HG03571 (cell line): ENCODE measurements around the gene XG.
"Not testable (repeated sequence)": the region's sequence is repeated elsewhere in the genome, so short reads cannot be mapped to it uniquely, and the experiment has no call there.

Experiments used
- ATAC-seq: cut with Tn5 transposase; IDR thresholded peaks from one replicate; pipeline ENCODE4 v1.9.1; 2021; ENCODE audit not compliant: unreplicated experiment

The XG gene

DNA sequence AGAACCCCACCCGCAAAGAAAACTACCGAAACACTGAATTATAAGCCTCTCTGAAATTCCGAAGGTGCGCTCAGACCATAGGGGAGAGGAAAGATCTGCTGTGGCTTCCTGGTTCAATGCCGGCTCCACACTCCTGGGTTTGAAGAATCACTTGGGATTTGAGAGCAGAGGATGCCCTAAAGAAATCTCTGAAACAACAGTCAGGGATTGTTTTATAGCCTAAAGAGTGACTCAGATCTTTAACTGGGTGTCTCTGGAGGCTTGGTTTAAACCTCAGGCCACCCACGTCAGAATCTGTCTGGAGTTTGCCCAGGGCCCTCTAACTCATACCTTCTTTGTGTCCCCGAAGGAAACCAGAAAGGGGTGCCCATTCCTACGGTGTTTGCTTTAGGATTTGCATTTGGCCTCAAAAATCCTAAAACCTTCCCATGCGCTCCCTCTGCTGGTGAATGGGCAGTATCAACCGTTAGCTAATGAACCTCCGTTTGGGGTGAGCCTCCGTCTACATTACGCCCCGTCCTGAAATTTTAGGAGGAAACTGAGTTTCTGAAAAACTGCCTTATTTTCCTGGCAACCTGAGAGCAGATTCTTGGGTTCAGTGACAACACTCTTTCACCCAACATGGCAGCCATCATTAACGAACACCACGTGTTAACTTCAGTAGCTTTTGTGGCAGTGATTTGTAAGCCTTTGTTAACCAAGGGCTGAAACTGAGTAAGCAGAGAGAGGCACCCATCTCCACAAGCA is 60.5 kb downstream of the XG start:
- not testable (repeated sequence) for ATAC-seq

DNA sequence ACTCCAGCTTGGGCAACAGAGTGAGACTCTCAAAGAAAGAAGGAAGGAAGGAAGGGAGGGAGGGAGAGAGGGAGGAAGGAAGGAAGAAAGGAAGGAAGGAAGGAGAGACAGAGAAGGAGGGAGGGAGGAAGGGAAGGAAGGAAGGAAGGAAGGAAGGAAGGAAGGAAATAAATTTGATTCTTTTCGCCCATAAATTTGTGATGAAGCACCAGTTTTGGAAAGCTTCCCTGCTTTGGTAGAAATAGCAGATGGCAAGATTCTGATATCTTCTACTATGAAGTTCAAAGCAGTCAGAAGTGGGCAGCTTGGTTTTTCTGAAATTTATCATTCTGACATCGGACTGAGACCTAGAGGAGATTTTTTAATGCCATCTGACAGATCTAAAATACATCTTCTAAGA is 65.2 kb downstream of the XG start:
- ATAC-seq = no peak

DNA sequence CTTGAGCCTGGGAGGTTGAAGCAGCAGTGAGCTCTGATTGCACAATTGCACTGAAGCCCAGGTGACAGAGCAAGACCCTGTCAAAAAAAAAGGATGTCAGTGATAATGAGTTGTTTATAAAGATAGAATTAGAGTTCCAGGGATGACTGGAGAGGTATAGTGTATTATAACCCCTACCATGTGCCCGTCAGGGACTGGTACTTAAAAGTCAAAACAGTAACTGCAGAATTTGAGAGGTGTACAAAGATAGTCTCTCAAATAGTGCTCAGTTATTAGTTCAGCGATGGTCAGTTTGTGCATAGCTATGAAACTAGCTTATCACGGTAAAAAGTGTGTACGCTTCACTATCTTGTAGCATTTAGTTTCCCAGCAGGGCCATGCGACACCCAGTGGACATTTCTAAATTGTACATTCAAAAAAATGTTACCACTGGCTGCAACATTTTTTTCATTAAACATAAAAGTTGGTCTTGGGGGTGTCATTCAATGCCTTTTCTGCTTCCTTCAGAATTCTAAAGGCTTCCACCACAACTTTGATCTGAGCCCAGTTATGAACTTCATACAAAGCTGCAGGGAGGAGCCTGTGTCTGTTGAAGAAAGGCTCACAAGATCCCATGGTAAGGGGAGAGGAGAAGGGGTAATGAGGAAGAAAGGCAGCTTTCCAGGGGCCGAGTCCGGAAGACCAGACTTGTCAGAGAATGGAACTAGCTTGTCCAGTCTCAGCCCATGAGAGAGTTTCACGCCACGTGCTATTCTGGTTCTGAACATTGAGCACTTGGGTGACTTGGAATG is 67.7 kb downstream of the XG start:
- no peak for ATAC-seq

DNA sequence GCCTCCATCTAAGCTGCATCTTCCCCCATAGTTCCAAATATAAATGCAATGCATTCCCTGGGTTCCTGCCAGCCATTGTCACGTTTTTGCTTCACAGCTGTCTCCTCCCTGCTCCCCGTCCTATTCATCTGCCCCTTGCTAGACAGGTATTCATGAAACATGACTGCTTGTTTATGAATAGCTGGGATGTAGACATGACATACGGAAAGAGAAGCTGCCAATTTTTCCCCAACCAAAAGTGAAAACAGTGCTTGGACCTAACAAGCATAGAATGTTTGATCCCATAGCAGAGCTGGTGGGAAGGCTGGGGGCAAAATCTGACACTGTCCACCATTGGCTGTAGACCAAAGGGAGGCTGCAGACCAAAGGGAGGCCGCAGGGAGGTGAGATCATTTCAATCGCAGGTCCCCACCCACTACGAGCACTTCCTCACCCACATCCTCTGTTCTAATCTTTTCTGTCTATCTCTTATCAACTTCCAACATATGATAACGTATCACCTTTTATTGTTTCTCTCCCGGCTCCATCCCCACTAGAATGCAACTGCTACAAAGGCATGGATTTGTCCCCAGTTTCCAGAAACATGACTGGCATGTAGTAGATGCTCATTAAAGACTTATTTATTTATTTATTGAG is 68.4 kb downstream of the XG start:
- no peak for ATAC-seq

DNA sequence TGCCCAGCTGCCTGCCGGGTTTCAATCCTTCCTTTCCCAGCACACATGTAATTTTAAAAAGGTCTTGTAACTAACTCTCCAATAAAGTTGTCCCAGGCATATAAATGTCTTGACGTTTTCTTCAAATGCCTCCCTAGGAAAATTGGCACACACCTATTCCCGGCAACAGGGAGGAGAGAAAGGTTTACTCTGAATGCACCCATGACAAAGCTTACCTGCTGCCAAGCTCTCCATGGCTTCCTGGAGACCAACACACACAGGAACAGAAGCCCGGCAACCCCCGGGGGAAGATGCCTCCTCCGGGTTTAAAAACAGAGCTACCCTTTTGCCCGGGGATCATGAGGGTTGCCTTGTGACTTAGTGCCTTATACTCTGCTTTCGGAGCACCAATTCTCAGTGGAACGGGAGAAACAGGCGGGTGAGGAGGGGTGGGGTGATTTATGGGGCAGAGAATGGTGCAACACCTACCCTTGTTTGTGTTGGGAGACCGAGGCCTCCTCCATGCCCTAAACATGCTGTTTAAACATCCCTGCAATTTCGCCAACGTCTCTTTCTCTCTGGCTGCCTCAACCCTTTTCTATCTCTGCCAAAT is 72.1 kb downstream of the XG start:
- ATAC-seq = no peak

DNA sequence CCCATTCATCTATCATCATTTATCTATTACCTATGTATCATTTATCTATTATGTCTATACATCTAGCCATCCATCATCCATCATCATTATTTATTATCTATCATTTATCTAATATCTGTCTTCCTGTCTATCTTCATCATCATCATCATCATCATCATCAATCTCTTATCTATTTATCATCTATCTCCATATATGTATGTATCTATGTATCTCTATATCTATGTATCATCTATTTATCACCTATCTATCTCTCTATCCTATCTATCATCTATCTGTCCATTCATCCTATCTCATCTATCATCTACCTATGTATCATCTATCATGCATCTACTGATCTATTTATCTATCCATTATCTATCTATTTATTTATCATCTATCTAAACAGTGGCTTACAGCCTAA is 73.0 kb downstream of the XG start:
- no peak for ATAC-seq

DNA sequence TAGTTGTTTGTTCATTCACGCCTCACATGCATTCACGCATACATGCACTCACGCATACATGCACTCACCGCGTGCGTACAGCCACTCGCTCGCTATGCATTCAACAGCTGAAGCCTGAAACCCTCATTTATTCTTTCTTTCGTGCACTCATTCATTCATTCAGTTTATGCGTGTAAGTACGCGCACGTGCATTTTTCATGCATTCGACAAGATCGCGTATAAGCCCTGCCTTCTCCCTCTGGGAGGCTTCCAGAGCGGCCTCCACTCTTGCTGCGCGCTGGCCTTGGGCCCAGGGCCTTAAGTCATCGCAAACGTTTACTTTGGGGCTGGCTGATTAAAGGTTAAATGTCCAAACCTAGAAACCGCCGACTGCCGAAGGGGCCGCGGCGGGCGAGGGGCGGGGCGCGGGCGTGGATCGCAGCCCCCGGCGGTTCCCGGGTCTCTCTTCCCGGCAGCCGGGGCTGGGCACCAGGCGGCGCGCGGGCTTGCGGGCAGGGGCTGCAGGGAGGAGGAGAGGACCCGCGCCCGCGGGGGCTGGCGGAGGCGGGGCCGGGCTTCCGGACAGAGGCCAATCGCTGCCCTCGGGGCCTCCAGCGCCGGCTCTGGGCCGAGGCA is 76.6 kb downstream of the XG start, which contains the start of gene GYG2:
GYG2 (plus strand) TSS at position 587 of the 615 bp plus-strand sequence. CDS start 1,259 bp downstream, outside the sequence.
- ATAC-seq = no peak

DNA sequence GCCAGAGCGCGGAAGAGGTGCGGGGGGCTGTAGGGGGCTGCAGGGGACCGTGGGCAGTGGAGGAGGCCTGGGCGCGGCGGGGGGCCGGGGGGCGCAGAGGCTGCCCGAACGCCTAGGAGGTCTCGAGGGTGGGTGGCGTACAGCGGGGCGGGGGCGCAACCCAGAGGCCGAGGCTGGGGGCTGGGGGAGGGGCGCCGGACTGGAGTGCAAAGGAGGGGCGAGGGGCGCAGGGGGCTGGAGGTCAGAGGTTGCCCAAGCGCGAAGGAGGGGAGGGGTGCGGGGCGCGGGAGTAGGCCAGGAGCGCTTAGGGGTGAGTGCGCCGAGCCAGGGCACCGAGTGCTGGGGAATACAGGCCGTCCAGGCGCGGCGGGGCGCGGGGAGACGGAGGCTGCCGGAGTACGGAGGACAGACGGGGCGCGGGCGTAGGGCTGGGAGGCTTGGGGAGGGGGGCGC is 77.1 kb downstream of the XG start:
- no peak for ATAC-seq

DNA sequence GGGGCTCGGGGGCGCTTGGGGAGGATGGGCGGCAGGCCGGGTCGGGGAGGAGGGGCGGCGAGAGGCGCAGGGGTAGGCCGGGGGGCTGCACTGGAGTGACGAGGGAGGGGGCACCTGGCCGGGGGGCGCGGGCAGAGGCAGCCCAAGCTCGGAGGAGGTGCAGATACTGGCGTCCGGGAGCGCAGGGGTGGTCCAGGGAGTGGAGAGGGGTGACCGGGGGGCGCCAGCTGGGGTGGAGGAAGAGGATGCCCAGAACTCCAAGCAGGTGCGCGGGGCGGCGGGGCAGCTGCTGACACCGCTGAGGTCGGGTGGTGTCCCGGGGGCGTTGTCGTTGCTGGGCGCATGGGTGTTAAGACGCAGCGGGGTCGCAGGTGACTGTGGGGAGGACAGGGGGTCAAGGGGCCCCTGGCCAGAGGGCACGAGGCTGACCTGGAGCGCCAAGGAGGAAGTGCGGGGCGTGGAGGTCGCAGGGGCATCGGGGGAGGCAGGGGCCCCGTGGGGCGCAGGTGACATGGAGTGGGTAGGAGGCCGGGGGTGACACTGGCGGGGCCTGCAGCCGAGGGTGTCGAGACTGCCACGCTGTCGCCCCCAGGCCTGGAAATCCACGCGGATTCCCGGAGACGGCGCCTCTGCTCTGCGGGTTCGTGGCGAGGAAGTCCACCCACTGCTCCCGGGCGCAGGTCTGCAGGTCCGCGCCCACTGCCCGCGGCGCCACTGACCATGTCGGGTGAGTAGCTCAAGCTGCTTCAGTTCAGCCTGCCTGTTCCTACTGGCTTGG is 77.8 kb downstream of the XG start:
- no peak for ATAC-seq

DNA sequence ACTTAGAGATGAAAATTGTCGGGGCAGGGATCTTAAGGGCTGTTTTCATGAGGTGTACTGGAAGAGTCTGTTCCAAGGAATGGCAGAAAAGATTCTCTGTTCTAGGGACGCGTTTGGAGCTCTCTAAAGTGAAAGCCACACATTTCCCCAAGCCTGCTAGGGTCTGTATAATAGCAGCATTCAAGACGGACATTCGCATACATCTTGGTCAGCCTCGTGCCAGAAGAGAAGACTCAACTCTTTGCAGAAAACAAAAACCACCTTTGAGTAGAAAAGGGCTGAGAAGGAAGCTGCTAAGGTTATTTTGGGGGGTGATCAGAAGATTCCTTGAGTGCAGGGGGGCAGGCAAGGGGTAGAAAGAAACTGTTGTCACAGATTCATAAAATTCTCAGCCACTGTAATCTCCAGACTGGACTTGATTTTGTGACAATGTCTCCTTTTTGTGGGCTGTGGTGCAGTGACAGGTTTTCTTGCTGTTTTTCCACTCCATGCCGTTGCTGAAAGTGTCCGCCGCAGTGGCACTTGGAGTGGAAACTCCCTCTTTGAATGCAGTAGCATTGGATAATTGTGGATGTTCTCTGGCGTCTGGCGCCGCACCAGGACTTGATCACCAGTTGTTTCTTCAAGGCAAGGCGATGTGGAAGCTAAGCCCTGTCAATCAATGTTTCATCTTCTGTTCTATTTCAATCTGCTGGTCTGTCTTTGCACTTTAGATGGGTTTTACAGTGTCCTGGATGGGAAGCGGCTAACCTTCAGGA is 79.8 kb downstream of the XG start:
- ATAC-seq = no peak

DNA sequence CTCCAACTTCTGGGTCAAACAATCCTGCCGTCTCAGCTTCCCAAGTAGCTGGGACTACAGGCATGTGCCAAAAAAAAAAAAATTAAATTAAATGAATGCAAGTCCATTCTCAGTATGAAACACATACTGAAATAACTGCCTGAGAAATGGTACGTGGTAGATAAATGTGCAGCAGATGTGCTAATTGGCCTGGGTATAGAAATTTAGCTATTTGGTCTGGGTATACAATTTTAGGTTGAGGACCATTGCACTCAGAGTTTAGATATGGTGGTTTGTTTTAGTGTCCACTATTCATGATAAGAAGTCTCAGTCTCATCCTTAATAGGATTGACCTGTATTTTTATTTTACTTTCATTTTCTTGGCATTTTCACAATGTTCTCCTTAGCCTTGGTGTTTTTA is 86.1 kb downstream of the XG start:
- no peak for ATAC-seq

DNA sequence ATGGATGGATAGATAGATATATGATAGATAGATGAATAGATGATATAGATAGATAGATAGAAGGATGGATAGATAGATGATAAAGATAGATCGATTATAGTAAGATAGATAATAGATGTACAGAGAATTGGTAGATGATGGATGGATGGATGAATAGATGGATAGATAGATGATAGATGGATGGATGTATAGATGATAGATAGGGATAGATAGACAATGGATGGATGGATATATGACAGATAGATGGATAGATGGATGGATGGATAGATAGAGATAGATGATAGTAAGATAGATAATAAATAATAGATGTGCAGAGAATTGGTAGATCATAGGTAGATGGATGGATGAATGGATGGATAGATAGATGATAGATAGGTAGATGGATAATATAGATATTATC is 89.1 kb downstream of the XG start:
- no peak for ATAC-seq

DNA sequence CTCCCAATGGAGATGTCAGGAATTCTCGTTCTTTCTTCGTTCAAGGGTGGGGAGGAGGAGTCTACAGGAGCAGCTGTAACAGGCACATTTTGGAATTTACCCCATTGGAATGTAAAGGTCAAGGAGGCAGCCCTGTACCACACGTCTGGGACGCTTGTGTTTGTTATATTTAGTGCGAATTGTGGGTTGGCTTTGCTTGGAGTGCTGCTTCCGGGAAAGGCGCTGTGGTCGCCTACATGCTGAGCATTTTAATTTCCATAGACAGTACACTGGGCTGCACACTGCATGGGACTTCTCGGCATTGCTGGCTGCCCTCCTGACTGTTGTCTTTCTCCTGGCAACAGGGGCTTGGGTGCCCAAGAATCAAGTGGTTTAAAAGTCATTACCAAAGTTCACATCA is 89.7 kb downstream of the XG start:
- no peak for ATAC-seq

DNA sequence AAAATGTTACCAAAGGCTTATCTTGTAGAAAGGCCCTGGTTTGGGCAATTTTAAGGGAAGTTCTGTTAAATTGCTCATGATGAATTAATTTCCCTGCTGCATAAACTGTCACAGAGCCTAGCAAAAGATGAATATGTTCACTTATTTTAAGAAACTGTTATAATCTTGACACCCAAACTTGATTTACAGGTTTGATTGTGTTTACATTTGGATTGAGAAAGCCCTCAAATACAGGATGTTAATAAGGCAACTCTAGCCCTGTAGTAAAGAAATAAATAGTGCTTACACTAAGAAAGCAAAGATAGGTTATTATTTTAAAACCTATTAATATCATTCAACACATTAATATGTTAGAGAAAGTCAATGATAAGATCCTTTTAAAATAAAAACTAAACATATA is 95.2 kb downstream of the XG start:
- ATAC-seq = no peak

DNA sequence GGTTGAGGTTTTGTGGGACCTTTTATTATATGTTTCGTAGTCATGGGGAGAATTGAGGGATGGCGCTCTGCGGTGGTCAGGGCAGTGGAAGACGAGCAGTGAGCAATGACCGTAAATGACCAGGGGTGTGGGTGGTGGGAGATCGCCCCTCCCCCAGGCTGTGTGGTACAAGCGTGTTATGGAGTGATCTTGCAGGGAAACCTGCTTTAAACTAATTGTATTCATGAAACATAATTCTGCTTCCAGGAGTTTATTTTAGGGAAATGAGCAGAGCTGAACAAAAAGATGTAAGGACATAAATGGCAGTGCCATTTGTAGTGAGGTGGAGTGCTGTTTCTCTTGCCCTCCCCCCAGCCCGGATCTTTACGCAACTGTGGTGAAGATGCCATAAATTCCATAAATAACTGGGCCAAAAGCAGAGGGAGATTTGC is 97.0 kb downstream of the XG start:
- ATAC-seq = no peak

DNA sequence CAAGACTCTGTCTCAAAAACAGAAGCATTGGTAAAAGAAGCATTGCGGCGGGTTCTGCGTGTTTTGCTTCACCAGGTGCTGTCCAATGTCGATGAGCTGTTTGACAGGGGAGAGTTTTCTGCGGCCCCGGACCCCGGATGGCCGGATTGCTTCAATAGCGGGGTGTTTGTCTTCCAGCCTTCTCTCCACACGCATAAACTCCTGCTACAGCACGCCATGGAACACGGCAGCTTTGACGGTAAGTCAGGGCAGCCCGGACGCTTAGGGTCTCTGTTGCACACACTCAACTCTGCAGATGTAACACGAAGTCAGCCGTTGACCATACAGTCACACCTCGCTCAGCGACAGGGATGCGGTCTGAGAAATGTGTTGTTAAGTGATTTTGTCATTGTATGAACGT is 103.1 kb downstream of the XG start:
- ATAC-seq = no peak

DNA sequence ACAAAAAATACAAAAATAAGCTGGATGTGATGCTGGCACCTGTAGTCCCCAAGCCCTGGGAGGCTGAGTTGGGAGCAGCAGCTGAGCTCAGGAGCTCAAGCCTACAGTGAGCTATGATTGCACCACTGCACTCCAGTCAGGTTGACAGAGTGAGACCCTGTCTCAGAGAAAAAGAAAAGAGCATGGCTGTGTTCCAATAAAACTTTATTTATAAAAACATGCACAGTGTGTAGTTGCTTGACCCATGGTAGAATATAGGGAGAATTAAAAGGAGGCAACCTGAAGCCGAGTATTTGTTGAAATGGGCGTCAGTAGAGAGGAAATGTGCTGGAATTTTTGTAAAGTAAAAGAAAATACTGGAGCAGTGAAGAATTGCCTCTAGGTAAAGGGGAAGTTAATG is 103.9 kb downstream of the XG start:
- ATAC-seq = no peak

DNA sequence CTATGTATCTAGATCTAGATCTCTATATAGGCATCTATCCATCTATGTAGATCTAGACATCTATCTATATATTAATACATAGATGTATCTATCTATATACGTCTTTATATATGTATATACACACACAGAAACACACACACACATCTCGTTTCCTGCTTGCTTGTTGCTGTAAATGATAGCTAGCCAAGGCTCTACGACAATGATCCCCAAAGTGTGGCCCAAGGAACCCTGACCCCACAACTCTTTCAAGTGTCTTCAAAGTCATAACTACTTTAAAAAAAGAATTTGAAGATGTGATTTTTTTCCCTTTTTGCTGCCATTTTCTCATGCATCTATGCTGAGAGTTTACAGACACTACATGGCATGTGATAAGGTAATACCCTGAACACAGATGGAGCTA is 105.7 kb downstream of the XG start:
- no peak for ATAC-seq

DNA sequence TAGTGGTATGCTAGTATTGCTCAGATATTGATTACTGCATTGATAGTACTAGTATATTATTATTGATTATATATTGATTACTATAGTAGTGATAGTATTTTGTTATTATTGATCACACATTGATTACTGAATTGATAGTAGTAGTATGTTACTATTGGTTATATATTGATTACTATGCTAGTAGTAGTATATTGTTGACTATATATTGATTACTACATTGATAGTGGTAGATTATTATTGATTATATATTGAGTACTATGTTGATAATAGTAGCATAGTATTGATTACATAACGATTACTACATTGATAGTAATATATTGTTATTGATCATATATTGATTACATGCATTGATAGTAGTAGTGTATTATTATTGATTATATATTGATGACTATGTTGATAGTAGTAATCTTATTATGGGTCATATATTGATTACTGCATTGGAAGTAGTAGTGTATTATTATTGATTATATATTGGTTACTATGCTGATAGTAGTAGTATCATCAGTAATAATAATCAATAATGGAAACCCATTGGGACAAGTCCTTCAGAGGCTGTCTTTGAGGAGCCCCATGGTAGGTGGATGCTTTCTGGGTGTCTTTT is 107.5 kb downstream of the XG start:
- no peak for ATAC-seq
